RPMI8226 (cell line): Measurements from ENCODE around the gene ANKRD33B.
"Not testable (repeated sequence)": the region's sequence is repeated elsewhere in the genome, so short reads cannot be mapped to it uniquely, and the experiment has no call there.

ENCODE experiments used
- DNase-seq: peaks from one replicate; pipeline ENCODE4 v3.0.0-alpha.2; 2015

The ANKRD33B gene

GRCh38 chr5:10596310-10596703, 32.4 kb downstream of the ANKRD33B start:
- DNase-seq, result no peak

GRCh38 chr5:10596886-10597451, 33.1 kb downstream of the ANKRD33B start:
- DNase-seq, result no peak

- no peak for DNase-seq
These were observed 35.2 kb downstream of the ANKRD33B start for GRCh38 chr5:10599113-10599512.

GRCh38 chr5:10599862-10600284, 36.0 kb downstream of the ANKRD33B start:
- DNase-seq, result no peak

GRCh38 chr5:10600626-10601245, 36.9 kb downstream of the ANKRD33B start:
- DNase-seq, result peak; percentile 55

- peak; percentile 86 for DNase-seq
These were observed 37.6 kb downstream of the ANKRD33B start for GRCh38 chr5:10601246-10602030.

GRCh38 chr5:10602031-10602806, 38.3 kb downstream of the ANKRD33B start:
- no peak for DNase-seq

GRCh38 chr5:10604975-10605374, 41.1 kb downstream of the ANKRD33B start:
- DNase-seq, result no peak

- not testable (repeated sequence) for DNase-seq
These were observed 42.8 kb downstream of the ANKRD33B start for GRCh38 chr5:10606632-10607022.

GRCh38 chr5:10607023-10607665, 43.3 kb downstream of the ANKRD33B start:
- peak; percentile 84 for DNase-seq

- peak; percentile 63 for DNase-seq
These were observed 43.8 kb downstream of the ANKRD33B start for GRCh38 chr5:10607666-10608073.

GRCh38 chr5:10608081-10608480, 44.2 kb downstream of the ANKRD33B start:
- DNase-seq, result not testable (repeated sequence)

- no peak for DNase-seq
These were observed 46.2 kb downstream of the ANKRD33B start for GRCh38 chr5:10610058-10610457.

GRCh38 chr5:10611290-10611689, 47.4 kb downstream of the ANKRD33B start:
- DNase-seq, result no peak

GRCh38 chr5:10612251-10612650, 48.4 kb downstream of the ANKRD33B start:
- no peak for DNase-seq

- no peak for DNase-seq
These were observed 51.8 kb downstream of the ANKRD33B start for GRCh38 chr5:10615693-10616092.

GRCh38 chr5:10617103-10617502, 53.2 kb downstream of the ANKRD33B start:
- DNase-seq, result no peak

- no peak for DNase-seq
These were observed 54.4 kb downstream of the ANKRD33B start for GRCh38 chr5:10618311-10618710.

- no peak for DNase-seq
These were observed 55.8 kb downstream of the ANKRD33B start for GRCh38 chr5:10619649-10620048.

- no peak for DNase-seq
These were observed 56.5 kb downstream of the ANKRD33B start for GRCh38 chr5:10620346-10620745.

GRCh38 chr5:10621832-10622231, 58.0 kb downstream of the ANKRD33B start:
- no peak for DNase-seq

- no peak for DNase-seq
These were observed 58.9 kb downstream of the ANKRD33B start for GRCh38 chr5:10622810-10623209.
